ENCODE data around the gene IRS1.

GRCh38 chr2:226794751-226795171 lies 4.9 kb downstream of the IRS1 start:
- no peak for TF ChIP-seq YY1 (IDR thresholded peaks at IDR 0.05; ENCODE audit: insufficient read depth, insufficient read length)
- no peak for TF ChIP-seq ZNF274 (IDR thresholded peaks at IDR 0.05; ENCODE audit: low read depth, low read length)
